Stimulated activated CD4-positive, alpha-beta T cell treated with anti-CD3 and anti-CD28 coated beads, Interleukin-2, amount 100 ng/mL, for 4 hours (primary cell): ENCODE results near the gene MINDY4.

Source experiments
- DNase-seq: peaks from one replicate; pipeline ENCODE4 v3.0.0-alpha.2; 2020; ENCODE audit warnings: low read depth

The MINDY4 gene

GRCh38 chr7:30775992-30776391, 4.8 kb downstream of the MINDY4 start:
- no peak for DNase-seq

GRCh38 chr7:30776971-30777370, 5.8 kb downstream of the MINDY4 start:
- DNase-seq, result no peak

GRCh38 chr7:30778255-30779025, 7.2 kb downstream of the MINDY4 start:
- no peak for DNase-seq

DNA sequence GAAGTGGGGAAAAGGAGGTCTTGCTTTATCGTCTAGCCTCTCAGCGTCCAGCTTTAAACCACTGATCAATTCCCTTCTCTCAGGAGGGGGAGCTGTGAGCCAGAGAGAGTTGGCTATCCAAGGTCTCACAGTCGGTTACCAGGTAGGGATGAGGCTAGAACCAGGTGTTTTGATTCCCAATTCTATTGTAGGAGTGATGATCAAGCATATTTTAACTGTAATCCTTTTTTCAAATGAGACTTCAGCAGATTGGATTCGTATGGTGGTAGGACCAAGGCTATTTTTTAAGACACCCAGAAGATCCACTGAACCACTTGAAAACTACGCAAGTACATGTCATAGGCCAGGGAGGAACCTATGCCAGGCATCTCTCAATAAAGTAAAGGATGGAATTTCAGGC, 8.4 kb downstream of the MINDY4 start:
- DNase-seq, result no peak

- no peak for DNase-seq
Measured at GRCh38 chr7:30780941-30781340, 9.7 kb downstream of the MINDY4 start.

DNA sequence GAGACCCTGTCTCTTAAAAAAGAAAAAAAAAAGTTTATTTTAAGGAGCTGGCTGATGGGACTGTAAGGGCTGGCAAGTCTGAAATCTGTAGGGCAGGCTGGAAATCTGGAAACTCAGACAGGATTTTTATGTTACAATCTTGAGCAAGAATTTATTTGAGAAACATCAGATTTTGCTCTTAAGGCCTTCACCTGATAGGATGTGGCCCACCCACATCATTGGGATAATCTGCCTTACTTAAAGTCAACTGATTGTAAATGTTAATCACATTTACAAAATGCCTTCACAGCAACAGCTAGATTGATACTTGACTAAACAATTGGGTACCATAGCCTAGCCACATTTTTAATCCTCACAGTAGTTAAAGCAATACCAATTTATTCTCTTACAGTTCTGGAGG, 11.5 kb downstream of the MINDY4 start:
- DNase-seq, result no peak

- DNase-seq, result no peak
Measured at GRCh38 chr7:30785786-30786185, 14.6 kb downstream of the MINDY4 start.

- DNase-seq, result no peak
Measured at GRCh38 chr7:30787486-30787885, 16.3 kb downstream of the MINDY4 start.

DNA sequence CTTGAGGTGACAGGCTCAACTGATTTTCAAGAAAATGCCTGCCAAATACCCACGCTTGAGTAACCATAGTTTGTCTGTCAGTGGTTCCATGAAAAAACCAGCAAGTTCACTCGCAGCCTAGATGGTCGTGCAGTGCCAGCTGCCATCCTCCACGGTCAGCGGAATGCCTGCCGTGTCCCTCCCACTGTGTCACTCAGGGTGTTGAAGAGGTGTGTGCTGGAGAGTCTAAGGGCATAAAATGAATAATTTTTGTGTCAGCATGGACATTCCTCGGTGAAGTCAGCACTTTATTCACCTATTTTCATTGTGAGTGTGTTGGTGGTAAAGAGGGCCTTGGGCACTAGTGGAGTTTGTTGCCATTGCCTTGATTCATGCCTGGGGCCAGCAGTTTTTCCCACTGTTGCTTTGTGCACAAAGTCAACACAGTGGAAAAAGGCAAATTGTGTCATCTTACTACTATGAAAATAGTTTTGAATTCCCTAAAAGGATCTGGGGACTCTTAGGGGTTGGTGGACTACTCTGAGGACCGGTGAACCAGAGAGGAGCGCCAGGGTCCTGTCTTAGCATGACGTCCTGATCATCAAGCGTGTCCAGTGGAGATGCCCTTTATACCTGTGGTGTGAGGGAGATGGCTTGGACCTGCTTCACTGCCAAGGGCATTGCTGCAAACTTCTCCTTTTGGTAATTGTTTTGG, 17.6 kb downstream of the MINDY4 start:
- DNase-seq, result no peak

DNA sequence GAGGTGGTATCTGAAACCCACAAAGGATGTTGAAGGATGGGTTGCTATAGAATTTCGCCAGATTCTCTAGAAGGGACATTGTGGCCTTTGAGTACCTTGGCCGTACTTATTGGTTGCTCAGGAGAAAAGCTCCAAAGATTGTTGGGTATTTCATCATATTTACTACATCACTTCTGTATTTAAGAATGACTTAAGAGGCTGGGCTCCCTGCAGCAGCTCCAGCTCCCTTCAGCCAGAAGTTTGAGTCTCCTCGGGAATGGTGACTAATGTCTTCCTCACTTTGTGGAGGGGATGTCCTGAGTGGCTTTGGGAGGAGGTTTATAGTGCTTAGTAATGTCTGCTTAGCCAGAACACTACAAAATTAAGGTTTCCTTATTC, 18.1 kb downstream of the MINDY4 start:
- DNase-seq, result no peak

GRCh38 chr7:30790356-30790755, 19.1 kb downstream of the MINDY4 start:
- no peak for DNase-seq

DNA sequence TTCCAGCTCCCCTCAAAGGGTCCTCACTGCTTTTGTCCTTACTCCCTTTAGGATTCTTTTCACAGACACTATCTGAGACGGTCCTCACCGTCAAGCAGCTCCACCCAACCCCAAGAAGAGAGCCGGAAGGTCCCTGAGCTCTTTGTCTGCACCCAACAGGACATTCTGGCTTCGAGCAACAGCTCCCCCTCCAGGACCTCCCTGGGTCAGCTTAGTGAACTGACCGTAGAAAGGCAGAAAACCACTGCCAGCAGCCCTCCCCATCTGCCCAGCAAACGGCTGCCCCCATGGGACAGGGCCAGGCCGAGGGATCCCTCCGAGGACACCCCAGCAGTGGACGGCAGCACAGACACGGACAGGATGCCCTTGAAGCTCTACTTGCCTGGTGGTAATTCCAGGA, 19.9 kb downstream of the MINDY4 start:
- DNase-seq, result no peak

DNA sequence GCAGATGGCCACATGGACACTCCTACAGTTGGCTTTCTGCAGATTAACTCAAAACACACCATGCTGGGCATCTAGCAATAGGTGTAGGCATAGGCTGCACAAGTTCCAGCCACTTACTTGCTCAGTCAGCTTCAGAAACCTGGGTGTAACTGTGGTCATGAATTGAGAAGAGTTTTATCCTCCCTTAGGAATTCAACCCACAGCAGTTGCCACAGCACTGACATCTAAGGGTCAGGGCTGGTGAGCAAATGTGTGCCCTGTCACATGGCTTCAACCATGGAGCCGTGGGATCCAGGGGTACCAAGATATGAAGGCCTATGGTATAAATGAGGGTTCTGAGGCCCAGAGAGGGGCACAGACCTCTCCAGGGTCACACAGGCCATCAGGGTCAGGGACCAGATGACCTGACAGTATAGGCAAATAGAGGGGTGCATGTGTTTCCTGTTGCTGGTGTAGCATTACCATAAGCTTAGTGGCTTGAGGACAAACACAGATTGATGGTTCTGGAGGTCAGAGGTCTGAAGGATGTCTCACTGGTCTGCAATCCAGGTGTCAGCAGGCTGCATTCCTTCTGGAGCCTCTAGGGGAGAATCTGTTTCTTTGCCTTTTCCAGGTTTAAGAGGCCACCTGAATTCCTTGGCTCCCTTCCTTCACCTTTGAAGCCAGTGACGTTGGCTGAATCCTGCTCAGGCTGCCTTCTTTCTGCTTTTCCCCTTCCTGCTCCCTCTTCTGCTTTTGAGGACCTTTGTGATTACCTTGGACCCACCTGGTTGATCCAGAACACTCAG, 24.1 kb downstream of the MINDY4 start:
- no peak for DNase-seq

DNA sequence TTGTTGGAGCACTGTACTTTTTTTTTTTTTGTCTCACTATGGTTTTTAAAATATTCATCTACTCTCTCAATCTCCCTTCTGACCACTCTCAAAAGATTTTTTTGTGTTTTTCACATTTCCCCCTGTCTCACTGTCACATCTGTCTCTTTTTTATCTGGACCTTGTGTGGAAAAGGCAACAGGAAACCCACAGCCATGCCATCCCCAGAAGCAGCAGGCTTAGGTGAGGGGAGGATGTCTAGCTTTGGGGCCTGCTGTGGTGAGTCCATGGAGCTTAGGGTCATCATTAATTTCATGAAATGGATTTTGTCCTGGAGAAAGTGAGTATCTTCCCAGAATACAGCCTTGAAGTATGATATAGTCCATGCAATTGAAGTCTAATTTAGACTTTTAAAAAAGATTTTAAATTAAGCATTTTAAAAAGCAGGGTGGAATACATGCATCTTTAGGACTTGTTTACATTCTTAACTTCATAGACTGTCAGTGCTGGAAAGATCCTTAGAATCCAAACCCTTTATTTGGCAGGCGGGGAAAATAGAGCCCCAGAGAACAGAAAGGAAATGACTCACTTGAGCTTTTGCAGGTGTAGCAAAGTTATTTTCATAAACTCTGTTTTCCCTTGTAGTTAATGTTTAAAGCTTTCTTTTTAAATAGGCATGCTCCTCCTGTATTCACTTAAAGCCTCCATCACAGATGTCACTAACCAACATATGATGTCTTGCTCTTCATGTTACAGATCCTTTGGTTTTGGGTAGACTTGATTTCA, 25.1 kb downstream of the MINDY4 start:
- no peak for DNase-seq

- DNase-seq, result no peak
Measured at GRCh38 chr7:30797176-30798040, 26.2 kb downstream of the MINDY4 start.

DNA sequence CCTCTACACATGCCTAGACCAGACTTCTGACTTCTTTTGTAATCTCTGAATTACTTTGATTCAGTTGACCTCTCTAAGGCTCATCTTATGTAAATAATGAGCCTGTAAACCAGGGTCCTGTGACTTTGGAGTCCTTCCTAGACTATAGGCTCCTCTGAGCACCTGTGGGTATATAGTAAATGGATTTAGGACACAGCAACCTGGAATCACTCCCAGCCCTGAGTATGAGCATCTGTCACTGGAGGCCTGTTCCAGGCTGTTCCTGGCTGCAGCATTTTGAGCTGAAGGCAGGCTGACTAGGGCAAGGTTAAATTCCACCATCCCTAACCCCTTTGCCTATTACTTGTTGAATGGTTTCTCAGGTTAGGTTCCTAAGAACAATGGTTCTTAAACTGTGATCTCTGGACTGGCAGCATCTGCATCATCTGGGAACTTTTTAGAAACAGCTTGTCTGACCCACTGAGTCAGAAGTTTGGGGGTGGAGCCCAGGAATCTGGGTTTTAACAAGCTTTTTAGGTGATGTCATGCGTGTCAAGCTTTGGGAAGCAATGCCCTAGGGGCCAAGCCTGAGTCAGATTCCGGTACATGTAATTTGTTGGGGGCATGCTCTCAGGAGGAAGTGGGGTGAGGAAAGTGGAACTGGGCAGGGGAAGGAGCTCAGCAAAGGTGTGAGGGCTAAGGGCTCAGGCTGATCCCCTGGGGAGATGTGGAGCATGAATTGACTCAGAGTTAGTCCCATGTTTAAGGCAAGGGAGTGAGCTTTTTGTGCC, 28.2 kb downstream of the MINDY4 start:
- DNase-seq, result no peak

DNA sequence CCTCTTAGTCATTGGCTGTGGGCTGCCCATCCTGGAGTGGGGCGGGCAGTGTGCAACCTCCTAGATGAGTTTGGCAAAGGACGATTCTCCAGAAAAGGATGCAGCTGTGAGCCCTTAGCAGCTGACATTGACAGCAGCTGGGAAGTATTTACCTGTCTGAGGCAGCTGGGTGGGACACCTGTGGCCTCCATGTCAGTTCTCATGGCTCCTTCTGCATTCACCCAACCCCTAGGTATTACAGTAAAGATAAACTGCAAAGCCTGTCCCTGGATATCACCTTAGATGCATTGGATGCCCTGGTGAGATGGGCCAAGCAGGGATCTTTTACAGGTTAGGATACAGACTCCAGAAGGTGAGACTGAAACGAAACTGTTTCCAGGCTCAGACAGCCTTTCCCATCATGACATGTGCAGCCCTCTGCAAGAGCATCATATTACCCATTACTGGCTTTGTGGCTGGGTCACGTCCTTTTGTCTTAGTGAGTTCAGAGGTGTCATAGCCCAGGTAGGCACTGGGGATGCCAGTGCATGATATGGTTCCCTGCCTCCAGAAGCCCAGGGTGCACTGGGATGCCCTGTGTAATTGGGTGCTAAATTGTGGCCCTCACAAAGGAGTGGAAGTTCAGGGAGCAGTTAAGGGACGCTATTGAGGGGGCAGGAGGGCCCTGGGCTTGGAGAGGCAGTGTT, 28.9 kb downstream of the MINDY4 start:
- no peak for DNase-seq

- DNase-seq, result no peak
Measured at GRCh38 chr7:30800785-30801252, 29.6 kb downstream of the MINDY4 start.

DNA sequence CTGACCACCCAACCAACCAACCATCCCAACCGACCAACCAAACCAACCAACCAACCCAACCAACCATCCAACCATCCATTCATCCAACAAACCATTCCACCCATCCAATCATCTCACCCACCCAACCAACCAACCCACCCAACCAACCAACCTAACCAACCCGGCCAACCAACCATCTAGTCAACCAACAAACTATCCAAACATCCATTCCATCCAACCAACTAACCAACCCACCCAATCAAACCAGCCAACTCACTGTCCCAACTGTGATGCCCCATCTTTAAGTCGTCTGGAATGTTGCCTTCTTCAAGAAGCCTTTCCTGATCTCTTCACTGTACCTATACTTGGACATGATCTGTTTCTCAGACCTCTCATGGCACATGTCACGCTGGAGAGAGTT, 31.6 kb downstream of the MINDY4 start:
- no peak for DNase-seq
